ENCODE measurements around the gene OPCML.

OPCML gene

GRCh38 chr11:133047036-133047770 lies 485.1 kb downstream of the OPCML start:
- H3K4me3 ChIP-seq (ENCODE audit: low read depth, low read length), result no peak overlapping the region
- H3K9me3 ChIP-seq (ENCODE audit: severe bottlenecking), result peaks cover 4% of the 10 kb centered on the region
- no peak for TF ChIP-seq CTCF (IDR thresholded peaks at IDR 0.05; ENCODE audit: low read depth, low read length)
- no peaks in the 10 kb centered on the region for H3K27me3 ChIP-seq (ENCODE audit: insufficient read depth, low read depth, severe bottlenecking)
- H3K36me3 ChIP-seq, result no peaks in the 10 kb centered on the region
- H3K27ac ChIP-seq, result no peak overlapping the region
- DNase-seq, result no peak

- no peak overlapping the region for H3K4me3 ChIP-seq (ENCODE audit: low read depth, low read length)
- no peak overlapping the region for H3K27ac ChIP-seq
Measured at GRCh38 chr11:133046252-133046651, 486.0 kb downstream of the OPCML start.

GRCh38 chr11:133041928-133042882 lies 490.1 kb downstream of the OPCML start:
- TF ChIP-seq CTCF (IDR thresholded peaks at IDR 0.05; ENCODE audit: low read depth, low read length), result no peak
- no peaks in the 10 kb centered on the region for H3K9me3 ChIP-seq (ENCODE audit: severe bottlenecking)
- no peaks in the 10 kb centered on the region for H3K36me3 ChIP-seq
- H3K4me3 ChIP-seq (ENCODE audit: low read depth, low read length), result no peak overlapping the region
- no peaks in the 10 kb centered on the region for H3K27me3 ChIP-seq (ENCODE audit: insufficient read depth, low read depth, severe bottlenecking)
- no peak overlapping the region for H3K27ac ChIP-seq
- no peak for DNase-seq

More at GRCh38 chr11:133046252-133046651, 486.0 kb downstream of the OPCML start:
- no peak for TF ChIP-seq CTCF (IDR thresholded peaks at IDR 0.05; ENCODE audit: low read depth, low read length)
- no peaks in the 10 kb centered on the region for H3K27me3 ChIP-seq (ENCODE audit: insufficient read depth, low read depth, severe bottlenecking)
- peaks cover 4% of the 10 kb centered on the region for H3K9me3 ChIP-seq (ENCODE audit: severe bottlenecking)
- no peak for DNase-seq
- H3K36me3 ChIP-seq, result no peaks in the 10 kb centered on the region

- no peaks in the 10 kb centered on the region for H3K9me3 ChIP-seq (ENCODE audit: severe bottlenecking)
- no peaks in the 10 kb centered on the region for H3K27me3 ChIP-seq (ENCODE audit: insufficient read depth, low read depth, severe bottlenecking)
- no peak for DNase-seq
- no peaks in the 10 kb centered on the region for H3K36me3 ChIP-seq
- H3K4me3 ChIP-seq (ENCODE audit: low read depth, low read length), result no peak overlapping the region
- TF ChIP-seq CTCF (IDR thresholded peaks at IDR 0.05; ENCODE audit: low read depth, low read length), result no peak
- H3K27ac ChIP-seq, result no peak overlapping the region
Measured at GRCh38 chr11:133041181-133041580, 491.1 kb downstream of the OPCML start.

- Histone ChIP-seq H3K9me3 (ENCODE audit: severe bottlenecking) (no peaks in the 10 kb centered on the region), H3K27ac (no peak overlapping the region), H3K36me3 (no peaks in the 10 kb centered on the region), H3K4me3 (ENCODE audit: low read depth, low read length) (no peak overlapping the region), H3K27me3 (ENCODE audit: insufficient read depth, low read depth, severe bottlenecking) (no peaks in the 10 kb centered on the region)
- DNase-seq, result no peak
- TF ChIP-seq CTCF (IDR thresholded peaks at IDR 0.05; ENCODE audit: low read depth, low read length), result no peak
Measured at GRCh38 chr11:133040289-133040900, 491.9 kb downstream of the OPCML start.

Data from WERI-Rb-1 (cell line).